Measurements from ENCODE around the gene MRPL3. TPM values are rescaled to one million over a fixed set of nuclear protein-coding genes. Genes with fewer than 3 reads are reported as not detected.

MRPL3 gene
- total RNA-seq, 1 experiment from 2014 or later, result 142 TPM

DNA sequence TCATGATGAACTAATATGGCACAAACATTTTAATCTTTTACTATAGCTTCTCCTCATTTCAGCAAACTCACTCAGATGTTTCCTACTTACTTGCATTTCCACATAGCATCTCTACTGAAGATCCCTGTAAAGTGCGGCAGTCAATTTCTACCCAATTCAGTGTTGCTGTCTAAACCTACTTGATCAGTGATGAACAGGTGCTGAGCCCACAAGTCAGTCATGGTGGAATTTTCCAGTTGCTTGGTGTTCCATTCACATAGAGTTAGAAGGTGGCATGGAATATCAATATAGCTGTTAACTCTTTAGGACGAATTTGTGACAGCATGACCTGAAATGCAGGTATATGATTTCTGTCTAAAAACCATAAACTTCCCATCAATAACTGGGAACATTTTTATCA is 22.7 kb downstream of the MRPL3 start:
- no peak overlapping the region for H2AFZ ChIP-seq (ENCODE audit: low read depth, low read length, poor library complexity, severe bottlenecking)
- H4K20me1 ChIP-seq (ENCODE audit: insufficient read depth), result no peaks in the 10 kb centered on the region
- no TSS peak for BruUV-seq (replicated peaks)

More for the DNA sequence above, 22.7 kb downstream of the MRPL3 start:
- Histone ChIP-seq H3K4me2 (ENCODE audit: low read length) (no peak overlapping the region), H3K4me1 (ENCODE audit: control insufficient read depth in 1 of 2, insufficient read depth in 2 of 2, low read length in 2 of 2) (no peaks in the 10 kb centered on the region), H3K79me2 (ENCODE audit: insufficient read depth, low read length) (peaks cover 93% of the 10 kb centered on the region), H3K27me3 (ENCODE audit: insufficient read depth, low read length) (no peaks in the 10 kb centered on the region), H3K4me3 (replicated peaks in 1 of 2; ENCODE audit: low read depth in 1 of 2, low read length in 2 of 2) (no peak overlapping the region), H3K27ac (ENCODE audit: low read depth, low read length) (no peak overlapping the region), H3K36me3 (ENCODE audit: control insufficient read depth in 1 of 2, insufficient read depth in 2 of 2, low read length in 2 of 2) (peaks cover 13% of the 10 kb centered on the region in 2 experiments; a peak in 3 of 4 replicates), H3K9ac (ENCODE audit: low read length) (no peak overlapping the region), H3K9me3 (ENCODE audit: control insufficient read depth in 1 of 2, insufficient read depth in 1 of 2, low read depth in 1 of 2, low read length in 2 of 2) (no peaks in the 10 kb centered on the region), H3K9me2 (ENCODE audit: insufficient read depth) (no peaks in the 10 kb centered on the region)
- ATAC-seq, result no peak
- ChIA-PET POLR2A (no interaction called here), CTCF (no interaction called here), RAD21 (ENCODE audit: low non-redundant PET in 1 of 2, low total read pairs in 2 of 2, uncharacterized antibody in 2 of 2, unreplicated experiment in 2 of 2) (no interaction called here)
- no peak for DNase-seq (ENCODE audit: low read depth, low spot score)
- intact Hi-C loops (cut with micrococcal nuclease), result no loop called here
- TF ChIP-seq, protein P1, sequence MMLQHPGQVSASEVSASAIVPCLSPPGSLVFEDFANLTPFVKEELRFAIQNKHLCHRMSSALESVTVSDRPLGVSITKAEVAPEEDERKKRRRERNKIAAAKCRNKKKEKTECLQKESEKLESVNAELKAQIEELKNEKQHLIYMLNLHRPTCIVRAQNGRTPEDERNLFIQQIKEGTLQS (IDR thresholded peaks at IDR 0.05), result no peak
- TF ChIP-seq, protein P2, sequence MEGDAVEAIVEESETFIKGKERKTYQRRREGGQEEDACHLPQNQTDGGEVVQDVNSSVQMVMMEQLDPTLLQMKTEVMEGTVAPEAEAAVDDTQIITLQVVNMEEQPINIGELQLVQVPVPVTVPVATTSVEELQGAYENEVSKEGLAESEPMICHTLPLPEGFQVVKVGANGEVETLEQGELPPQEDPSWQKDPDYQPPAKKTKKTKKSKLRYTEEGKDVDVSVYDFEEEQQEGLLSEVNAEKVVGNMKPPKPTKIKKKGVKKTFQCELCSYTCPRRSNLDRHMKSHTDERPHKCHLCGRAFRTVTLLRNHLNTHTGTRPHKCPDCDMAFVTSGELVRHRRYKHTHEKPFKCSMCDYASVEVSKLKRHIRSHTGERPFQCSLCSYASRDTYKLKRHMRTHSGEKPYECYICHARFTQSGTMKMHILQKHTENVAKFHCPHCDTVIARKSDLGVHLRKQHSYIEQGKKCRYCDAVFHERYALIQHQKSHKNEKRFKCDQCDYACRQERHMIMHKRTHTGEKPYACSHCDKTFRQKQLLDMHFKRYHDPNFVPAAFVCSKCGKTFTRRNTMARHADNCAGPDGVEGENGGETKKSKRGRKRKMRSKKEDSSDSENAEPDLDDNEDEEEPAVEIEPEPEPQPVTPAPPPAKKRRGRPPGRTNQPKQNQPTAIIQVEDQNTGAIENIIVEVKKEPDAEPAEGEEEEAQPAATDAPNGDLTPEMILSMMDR (IDR thresholded peaks at IDR 0.05 in 2 of 3, conservative IDR thresholded peaks at IDR 0.05 in 1 of 3; ENCODE audit: borderline replicate concordance in 1 of 3, insufficient read depth in 1 of 3, low read depth in 2 of 3, low read length in 2 of 3), result no peak
- TF ChIP-seq YY1 (IDR thresholded peaks at IDR 0.05; ENCODE audit: extremely low read depth, insufficient replicate concordance, low read depth, low read length) (no peak), POLR2AphosphoS5 (IDR thresholded peaks at IDR 0.05; ENCODE audit: low read depth, low read length) (no peak), SP1 (IDR thresholded peaks at IDR 0.05; ENCODE audit: low read depth) (no peak), JUND (IDR thresholded peaks at IDR 0.05) (no peak), ELF1 (IDR thresholded peaks at IDR 0.05; ENCODE audit: borderline replicate concordance, low read depth) (no peak), ZFX (IDR thresholded peaks at IDR 0.05) (no peak), SRF (IDR thresholded peaks at IDR 0.05; ENCODE audit: low read depth) (no peak), EZH2phosphoT487 (IDR thresholded peaks at IDR 0.05; ENCODE audit: borderline replicate concordance) (no peak), CEBPB (IDR thresholded peaks at IDR 0.05; ENCODE audit: low read depth) (no peak), CBX3 (IDR thresholded peaks at IDR 0.05; ENCODE audit: low read depth) (no peak), EGR1 (IDR thresholded peaks at IDR 0.05; ENCODE audit: low read depth) (no peak)
- TF ChIP-seq, protein P3, sequence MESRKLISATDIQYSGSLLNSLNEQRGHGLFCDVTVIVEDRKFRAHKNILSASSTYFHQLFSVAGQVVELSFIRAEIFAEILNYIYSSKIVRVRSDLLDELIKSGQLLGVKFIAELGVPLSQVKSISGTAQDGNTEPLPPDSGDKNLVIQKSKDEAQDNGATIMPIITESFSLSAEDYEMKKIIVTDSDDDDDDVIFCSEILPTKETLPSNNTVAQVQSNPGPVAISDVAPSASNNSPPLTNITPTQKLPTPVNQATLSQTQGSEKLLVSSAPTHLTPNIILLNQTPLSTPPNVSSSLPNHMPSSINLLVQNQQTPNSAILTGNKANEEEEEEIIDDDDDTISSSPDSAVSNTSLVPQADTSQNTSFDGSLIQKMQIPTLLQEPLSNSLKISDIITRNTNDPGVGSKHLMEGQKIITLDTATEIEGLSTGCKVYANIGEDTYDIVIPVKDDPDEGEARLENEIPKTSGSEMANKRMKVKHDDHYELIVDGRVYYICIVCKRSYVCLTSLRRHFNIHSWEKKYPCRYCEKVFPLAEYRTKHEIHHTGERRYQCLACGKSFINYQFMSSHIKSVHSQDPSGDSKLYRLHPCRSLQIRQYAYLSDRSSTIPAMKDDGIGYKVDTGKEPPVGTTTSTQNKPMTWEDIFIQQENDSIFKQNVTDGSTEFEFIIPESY (IDR thresholded peaks at IDR 0.05; ENCODE audit: extremely low read depth, insufficient replicate concordance, low read length), result no peak

Data from HCT116 (cell line).